Kasumi-1 (cell line): ENCODE results near the gene IFT81.
"Not testable (repeated sequence)": the region's sequence is repeated elsewhere in the genome, so short reads cannot be mapped to it uniquely, and the experiment has no call there.

ENCODE experiments used
- DNase-seq, 2 experiments: peaks; one replicate each; lab custom pipeline; 2025; lab: John Stamatoyannopoulos, UW

IFT81 gene

GRCh38 chr12:110203546-110203945 lies 79.4 kb downstream of the IFT81 start:
- DNase-seq, result no peak

- DNase-seq, result no peak
These were observed 81.8 kb downstream of the IFT81 start for GRCh38 chr12:110205931-110206330.

GRCh38 chr12:110211639-110212536 lies 87.7 kb downstream of the IFT81 start:
- DNase-seq, result not testable (repeated sequence)

- no peak for DNase-seq
These were observed 94.0 kb downstream of the IFT81 start for GRCh38 chr12:110217996-110218674.

DNA sequence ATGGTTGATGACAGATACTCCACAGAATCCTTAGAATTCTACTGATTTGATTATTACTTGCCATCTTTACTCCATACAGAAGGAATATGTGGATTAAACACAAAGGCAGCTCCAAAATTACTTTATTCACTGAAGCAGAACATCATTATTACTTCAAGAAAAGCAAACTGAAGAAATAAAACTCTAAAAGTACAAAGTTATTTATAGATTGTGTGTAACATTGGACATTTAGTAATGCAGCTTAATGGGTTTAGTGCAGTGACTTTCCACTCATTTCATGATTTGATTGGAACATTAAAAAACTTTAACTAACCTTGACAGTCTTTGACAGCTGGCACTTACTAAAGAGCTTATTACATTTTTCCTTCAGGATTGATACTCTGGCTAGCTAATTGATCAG lies 97.9 kb downstream of the IFT81 start:
- DNase-seq, result no peak

GRCh38 chr12:110222433-110222832 lies 98.3 kb downstream of the IFT81 start:
- DNase-seq, result no peak

GRCh38 chr12:110223777-110224378 lies 99.7 kb downstream of the IFT81 start:
- DNase-seq, result no peak

DNA sequence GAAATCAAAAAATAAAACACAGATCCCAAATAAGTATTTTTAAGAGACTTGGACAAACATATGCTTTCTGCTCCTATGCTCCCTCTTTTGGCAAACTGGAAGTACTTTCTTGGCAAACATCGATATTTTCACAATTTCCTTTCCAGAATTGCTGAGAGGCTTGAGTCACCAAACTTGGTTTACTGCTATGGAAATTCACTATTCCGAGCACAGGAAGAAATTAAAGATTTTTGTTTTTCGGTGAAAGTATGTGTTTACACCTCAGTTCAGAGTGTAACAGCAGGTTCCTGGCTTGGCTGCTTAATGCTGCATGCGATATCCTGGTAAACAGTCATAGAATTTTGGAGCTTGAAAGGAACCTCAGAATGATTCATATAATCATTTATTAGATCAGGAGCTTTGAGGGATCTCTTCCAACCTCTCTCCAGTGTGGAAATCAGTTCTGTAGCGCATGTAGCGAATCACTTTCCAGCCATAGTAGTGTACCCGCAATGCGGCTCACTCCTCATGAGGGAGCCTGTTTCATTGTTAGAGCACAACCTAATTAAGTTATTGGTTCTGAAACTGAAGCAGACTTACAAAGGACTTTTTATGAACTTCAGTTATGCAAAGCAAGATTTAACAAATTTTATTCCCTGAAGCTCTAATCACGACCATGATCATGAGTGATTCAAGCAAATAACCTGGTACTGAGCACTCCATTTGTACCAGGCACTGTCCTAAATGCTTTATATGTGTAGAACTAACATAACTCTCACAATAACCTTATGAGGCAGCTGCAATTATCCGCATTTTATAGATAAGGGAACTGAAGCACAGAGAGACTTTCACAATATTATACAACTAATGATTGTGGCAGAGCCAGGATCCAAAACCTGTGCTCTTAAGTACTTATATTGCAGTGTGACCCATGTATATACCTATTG lies 100.5 kb downstream of the IFT81 start:
- peak; percentile 67 to 79 for DNase-seq

DNA sequence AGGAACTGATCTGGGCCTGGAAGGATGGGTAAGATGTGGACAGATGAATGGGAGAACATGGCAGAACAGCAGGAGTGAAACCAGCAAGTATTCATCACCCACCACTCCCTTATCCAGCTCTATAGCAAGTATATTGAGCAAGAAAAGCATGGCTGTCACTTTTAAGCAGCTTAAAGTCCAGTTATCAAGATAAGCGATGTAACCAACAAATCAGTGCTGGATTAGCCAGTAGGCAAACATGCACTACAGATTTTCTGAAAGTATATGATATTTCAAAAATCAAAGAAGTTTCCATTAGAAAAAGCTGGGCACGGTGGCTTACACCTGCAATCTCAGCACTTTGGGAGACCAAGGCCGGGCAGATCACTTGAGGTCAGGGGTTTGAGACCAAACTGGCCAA lies 103.0 kb downstream of the IFT81 start:
- no peak for DNase-seq

GRCh38 chr12:110228348-110228747 lies 104.2 kb downstream of the IFT81 start:
- DNase-seq, result not testable (repeated sequence)

DNA sequence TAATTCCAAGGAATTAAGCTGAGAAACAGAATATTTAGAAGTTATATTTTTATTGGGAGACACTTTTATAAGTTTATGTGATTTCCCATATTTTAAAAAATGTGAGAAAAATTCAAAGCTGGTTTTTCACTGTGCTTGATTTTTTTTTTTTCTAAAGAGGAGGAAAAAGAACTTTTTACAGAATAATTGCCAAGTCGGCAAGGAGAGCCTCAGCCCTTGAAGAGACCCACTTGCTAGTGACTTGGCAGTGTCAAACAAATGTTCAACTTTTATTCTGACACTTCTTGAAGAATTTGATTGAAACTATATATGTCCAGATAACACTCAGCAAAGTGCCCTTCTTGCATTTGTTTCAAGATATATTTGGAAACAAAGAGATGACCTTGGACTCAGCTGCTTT lies 104.6 kb downstream of the IFT81 start:
- no peak for DNase-seq

DNA sequence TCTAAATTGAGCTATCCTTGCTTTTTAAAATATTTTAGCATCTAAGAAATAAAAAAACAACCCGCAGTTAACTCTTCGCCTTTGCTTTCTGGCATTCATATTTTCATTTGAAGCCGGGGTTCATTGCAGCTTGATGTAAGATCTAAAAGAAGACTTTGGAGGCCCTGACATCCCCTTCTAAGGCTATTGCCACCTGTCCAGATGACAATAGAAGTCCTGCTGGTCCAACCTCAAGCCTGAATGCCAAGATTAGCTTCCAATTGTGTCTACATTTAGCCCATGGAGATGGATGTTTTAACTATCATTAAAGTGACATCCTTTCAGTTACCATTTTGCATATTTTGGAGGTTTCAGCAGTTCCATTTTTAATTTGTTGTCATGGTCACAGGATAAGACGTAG lies 105.3 kb downstream of the IFT81 start:
- no peak for DNase-seq

GRCh38 chr12:110230655-110231054 lies 106.5 kb downstream of the IFT81 start:
- no peak for DNase-seq

DNA sequence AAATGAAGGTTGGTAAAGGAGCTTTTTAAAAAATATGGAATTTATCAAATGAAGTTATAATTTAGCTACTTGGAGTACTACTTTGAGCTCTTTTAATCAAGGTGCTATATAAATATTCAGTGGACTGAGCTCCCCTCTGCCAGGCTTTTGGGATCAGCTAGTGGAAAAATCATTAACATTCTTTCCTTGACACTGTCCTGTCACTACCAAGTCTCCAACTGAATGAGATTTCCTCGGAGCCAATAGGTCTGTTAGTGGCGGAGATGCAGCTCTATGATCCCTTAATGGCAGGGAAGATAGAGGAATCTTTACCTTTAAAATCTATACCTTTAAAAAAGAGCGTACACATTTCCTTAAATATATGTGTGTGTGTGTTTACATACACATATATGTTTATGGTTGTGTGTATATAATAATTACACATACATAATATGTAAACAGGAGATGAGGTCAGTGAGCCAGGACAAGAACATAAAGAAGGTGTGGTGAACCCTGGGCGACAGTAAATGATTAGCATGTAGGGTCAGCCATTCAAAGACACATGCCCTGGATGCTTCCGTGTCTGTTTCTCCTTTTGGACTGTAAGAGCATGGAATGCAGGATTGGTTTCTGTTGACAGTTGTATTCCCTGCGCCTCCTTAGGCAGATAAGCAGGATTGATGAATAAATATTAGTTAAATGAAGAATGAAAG lies 109.2 kb downstream of the IFT81 start:
- DNase-seq, result no peak

GRCh38 chr12:110234331-110234751 lies 110.2 kb downstream of the IFT81 start:
- DNase-seq, result no peak

DNA sequence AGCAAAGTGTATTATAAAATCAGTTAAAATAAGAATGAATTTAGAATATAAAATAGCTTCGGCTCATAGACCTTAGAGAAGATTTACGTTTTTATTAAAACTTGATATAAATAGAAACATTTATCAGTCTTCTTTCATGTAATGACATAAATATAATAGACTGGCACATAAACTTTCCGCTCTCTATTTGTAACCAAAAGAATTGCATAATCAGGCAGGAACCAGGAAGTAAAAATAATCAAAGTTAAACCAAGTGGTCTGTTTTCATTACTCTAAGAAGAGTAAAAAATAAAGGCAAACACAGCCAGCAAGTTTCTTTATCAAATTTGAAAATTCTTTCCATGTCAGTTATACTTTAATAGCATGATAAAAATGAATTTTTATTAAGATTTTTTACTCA lies 110.6 kb downstream of the IFT81 start:
- peak; percentile 28 to 51 for DNase-seq

- no peak for DNase-seq
These were observed 111.2 kb downstream of the IFT81 start for GRCh38 chr12:110235383-110235782.

DNA sequence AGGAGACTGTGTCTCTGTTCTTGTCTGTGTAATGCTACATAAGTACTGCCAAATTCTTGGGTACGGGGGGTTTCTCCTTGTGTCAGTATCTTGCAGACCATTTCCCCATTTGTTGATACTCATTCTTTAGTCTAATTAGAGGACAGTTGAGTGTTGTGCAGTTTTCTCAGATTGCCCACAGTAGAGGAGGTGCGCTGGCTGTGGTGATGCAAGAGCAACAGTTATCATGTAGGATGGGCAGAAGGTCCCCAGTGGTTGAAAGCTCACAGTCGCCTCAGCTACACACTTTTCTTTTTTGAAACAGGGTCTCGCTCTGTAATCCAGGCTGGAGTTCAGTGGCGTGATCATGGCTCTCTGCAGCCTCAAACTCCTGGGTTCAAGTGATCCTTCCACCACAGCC lies 119.1 kb downstream of the IFT81 start:
- no peak for DNase-seq

DNA sequence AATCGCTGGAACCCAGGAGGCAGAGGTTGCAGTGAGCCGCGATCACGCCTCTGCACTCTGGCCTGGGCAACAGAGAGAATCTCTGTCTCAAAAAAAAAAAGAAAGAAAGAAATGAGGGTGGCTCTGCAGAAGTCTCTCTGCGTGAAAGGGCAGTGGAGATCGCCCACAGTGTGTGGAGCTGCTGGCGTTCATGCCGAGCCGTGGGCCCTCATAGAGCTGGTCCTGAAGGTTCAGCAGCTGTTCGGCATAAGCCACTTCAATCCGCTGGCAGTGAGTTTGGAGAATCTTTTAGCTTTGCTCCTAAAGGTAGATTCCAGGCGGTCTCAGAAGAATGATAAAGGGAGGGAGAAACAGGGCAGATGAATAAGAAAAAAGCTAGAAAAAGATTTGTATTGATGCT lies 120.2 kb downstream of the IFT81 start:
- no peak for DNase-seq

GRCh38 chr12:110244829-110245228 lies 120.7 kb downstream of the IFT81 start:
- DNase-seq, result no peak

DNA sequence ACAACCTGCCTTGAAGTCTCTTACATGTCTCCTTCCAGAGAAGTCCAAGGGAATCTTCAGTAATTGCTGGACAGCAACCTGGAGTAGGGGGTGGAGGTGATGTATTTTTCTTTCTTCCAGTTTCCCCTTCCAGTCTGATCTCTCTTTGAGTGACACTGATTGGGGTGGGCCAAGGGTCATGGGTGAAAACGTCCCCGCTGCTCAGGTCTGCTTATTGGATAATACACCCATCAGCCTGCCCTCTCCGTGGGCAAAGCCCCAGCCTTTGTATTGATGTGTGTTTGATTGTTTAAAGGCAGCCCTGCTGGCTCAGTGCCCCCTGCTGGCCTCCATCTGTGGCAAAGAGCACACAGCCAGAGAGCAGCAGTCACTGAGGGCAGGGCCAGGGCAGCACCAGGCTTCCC lies 121.2 kb downstream of the IFT81 start:
- peak; percentile 13 to 52 for DNase-seq
